ENCODE measurements around the gene AICDA. TPM values are rescaled to one million over a fixed set of nuclear protein-coding genes. Genes with fewer than 3 reads are reported as not detected.

Gene AICDA
- total RNA-seq (2013), result 0.12 TPM
- polyA plus RNA-seq, result under 1 TPM in 2 of 3 donors, not detected in 1; 0.13 to 0.15 TPM
- 0.40 TPM in 1 of 2 replicates, not detected in the other for polyA minus RNA-seq
- 0.25 to 1.8 (median 0.42) reads per million in 11 experiments for total RNA-seq

- Histone ChIP-seq H3K4me1 (ENCODE audit: control insufficient read depth in 1 of 2, insufficient read depth in 2 of 2, low read length in 2 of 2) (peaks cover 12 to 27% of the 10 kb centered on the region in 2 donors), H3K36me3 (replicated peaks in 1 of 2; ENCODE audit: control insufficient read depth in 1 of 2, insufficient read depth in 2 of 2, low read length in 2 of 2) (no peaks in the 10 kb centered on the region), H3K27me3 (ENCODE audit: control insufficient read depth in 2 of 2, insufficient read depth in 2 of 2, low read length in 2 of 2) (no peaks in the 10 kb centered on the region), H3K4me3 (replicated peaks in 1 of 3; ENCODE audit: low read depth in 2 of 3, low read length in 3 of 3) (no peak within 1 kb of the TSS), H3K79me2 (ENCODE audit: insufficient read depth, low read length) (no peaks in the 10 kb centered on the region), H3K9ac (ENCODE audit: insufficient read depth, low read length, poor library complexity, severe bottlenecking) (no peak within 1 kb of the TSS), H4K20me1 (ENCODE audit: insufficient read depth, low read length) (no peaks in the 10 kb centered on the region), H3K4me2 (replicated peaks; ENCODE audit: extremely low read depth, low read length, poor library complexity, severe bottlenecking) (no peak within 1 kb of the TSS), H3K27ac (ENCODE audit: low read depth in 1 of 2, low read length in 2 of 2) (no peak within 1 kb of the TSS), H3K9me3 (replicated peaks in 1 of 2; ENCODE audit: control insufficient read depth in 1 of 2, insufficient read depth in 1 of 2, low read length in 2 of 2) (no peaks in the 10 kb centered on the region), H2AFZ (ENCODE audit: insufficient read depth, low read depth, low read length, poor library complexity, severe bottlenecking) (no peak within 1 kb of the TSS)
- DNase-seq, result no peak
- H3K36me3 Mint-ChIP-seq, result no peaks in the 10 kb centered on the region
- no CpG with 5 or more reads among the region's 2 CpGs for WGBS (ENCODE audit: insufficient coverage)
- intact Hi-C loops (cut with micrococcal nuclease), result loop anchor here in 1 of 2 donors (5.0 kb wide), 1 partner anchor 60 kb away; no protein-coding TSS in a partner anchor
- peaks cover 23% of the 10 kb centered on the region for H3K4me1 Mint-ChIP-seq
- peaks cover 1 to 4% (median 3%) of the 10 kb centered on the region in 3 donors for H3K27me3 Mint-ChIP-seq (ENCODE audit: low read depth in 3 of 3)
- H3K4me3 Mint-ChIP-seq, result no peak within 1 kb of the TSS
- H3K9me3 Mint-ChIP-seq, result peaks cover 0 to 2% (median 0%) of the 10 kb centered on the region in 7 donors
- no peak within 1 kb of the TSS for H3K27ac Mint-ChIP-seq
- no peak for TF ChIP-seq CTCF (IDR thresholded peaks at IDR 0.05)
These were observed at the start of gene AICDA for GRCh38 chr12:8612629-8613028. Gene AICDA (minus strand): TSS chr12:8612859. CDS start chr12:8612767, 92 bp downstream.

DNA sequence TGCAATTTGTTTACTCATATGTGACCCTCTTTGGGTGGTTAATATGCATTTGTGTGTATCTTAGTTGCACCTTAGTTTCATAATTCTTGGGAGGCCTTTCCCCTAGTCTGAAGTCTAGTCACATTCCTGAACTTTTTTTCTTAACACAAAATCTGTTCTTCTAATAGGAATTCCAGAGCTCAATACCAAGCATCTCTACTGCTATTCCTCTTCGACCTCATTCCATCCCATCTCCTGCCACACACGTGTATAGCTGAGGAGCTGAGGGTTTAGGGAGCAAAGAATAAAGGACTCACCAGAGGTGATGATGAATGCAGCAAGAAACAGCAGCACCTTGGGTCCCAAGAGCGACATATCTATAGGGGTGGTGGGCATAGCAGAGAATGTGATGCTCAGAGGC lies 49.1 kb upstream of the AICDA start:
- no peak overlapping the region for H3K27ac ChIP-seq (ENCODE audit: low read depth in 1 of 2, low read length in 2 of 2)
- no peaks in the 10 kb centered on the region for H3K9me3 ChIP-seq (replicated peaks in 1 of 2; ENCODE audit: control insufficient read depth in 1 of 2, insufficient read depth in 1 of 2, low read length in 2 of 2)
- no CpG with 5 or more reads among the region's 3 CpGs for WGBS (ENCODE audit: insufficient coverage)
- no peaks in the 10 kb centered on the region for H3K79me2 ChIP-seq (ENCODE audit: insufficient read depth, low read length)
- H3K27me3 ChIP-seq (ENCODE audit: control insufficient read depth in 2 of 2, insufficient read depth in 2 of 2, low read length in 2 of 2), result no peaks in the 10 kb centered on the region
- H3K4me3 ChIP-seq (replicated peaks in 1 of 3; ENCODE audit: low read depth in 2 of 3, low read length in 3 of 3), result no peak overlapping the region
- H3K4me2 ChIP-seq (replicated peaks; ENCODE audit: extremely low read depth, low read length, poor library complexity, severe bottlenecking), result no peak overlapping the region
- Mint-ChIP-seq H3K27ac (no peak overlapping the region), H3K27me3 (ENCODE audit: low read depth in 3 of 3) (peaks cover 0 to 5% (median 3%) of the 10 kb centered on the region in 3 donors), H3K9me3 (peaks cover 0 to 3% (median 0%) of the 10 kb centered on the region in 7 donors), H3K36me3 (no peaks in the 10 kb centered on the region), H3K4me1 (peaks cover 5% of the 10 kb centered on the region), H3K4me3 (no peak overlapping the region)
- TF ChIP-seq CTCF (IDR thresholded peaks at IDR 0.05), result no peak
- no peaks in the 10 kb centered on the region for H4K20me1 ChIP-seq (ENCODE audit: insufficient read depth, low read length)
- H2AFZ ChIP-seq (ENCODE audit: insufficient read depth, low read depth, low read length, poor library complexity, severe bottlenecking), result no peak overlapping the region
- H3K36me3 ChIP-seq (replicated peaks in 1 of 2; ENCODE audit: control insufficient read depth in 1 of 2, insufficient read depth in 2 of 2, low read length in 2 of 2), result no peaks in the 10 kb centered on the region
- DNase-seq, result no peak
- no peak overlapping the region for H3K9ac ChIP-seq (ENCODE audit: insufficient read depth, low read length, poor library complexity, severe bottlenecking)
- H3K4me1 ChIP-seq (ENCODE audit: control insufficient read depth in 1 of 2, insufficient read depth in 2 of 2, low read length in 2 of 2), result peaks cover 2 to 9% of the 10 kb centered on the region in 2 donors
- intact Hi-C loops (cut with micrococcal nuclease), result loop anchor here (10.0 kb wide), 2 partner anchors 193 to 393 kb away; no protein-coding TSS in a partner anchor

All from CD14-positive monocyte (primary cell).